ENCODE measurements around the gene MEX3B. TPM values are rescaled to one million over a fixed set of nuclear protein-coding genes. Genes with fewer than 3 reads are reported as not detected.
A peak's percentile ranks its signal among the peaks of the same experiment; 100 is the strongest.
"Not testable (repeated sequence)": the region's sequence is repeated elsewhere in the genome, so short reads cannot be mapped to it uniquely, and the experiment has no call there.

MEX3B gene
- total RNA-seq, 1 donor from 2014 or later, result 18.7 TPM

DNA sequence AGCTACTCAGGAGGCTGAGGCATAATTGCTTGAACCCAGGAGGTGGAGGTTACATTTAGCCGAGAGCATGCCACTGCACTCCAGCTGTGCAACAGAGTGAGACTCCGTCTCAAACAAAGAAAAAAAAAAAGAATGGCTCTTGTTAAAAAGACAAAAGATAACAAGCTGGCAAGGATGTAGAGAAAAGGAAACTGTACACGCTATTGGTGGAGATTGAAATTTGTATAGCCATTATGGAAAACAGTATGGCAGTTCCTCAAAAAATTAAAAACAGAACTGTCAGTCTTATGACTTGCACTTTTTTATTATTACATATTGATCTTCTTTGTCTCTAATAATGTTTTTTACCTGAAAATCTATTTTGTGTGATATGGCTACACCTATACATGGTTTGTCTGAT is 41.9 kb downstream of the MEX3B start:
- no peaks in the 10 kb centered on the region for H3K36me3 ChIP-seq (ENCODE audit: insufficient read depth, low read length)
- no peaks in the 10 kb centered on the region for H3K79me2 ChIP-seq (ENCODE audit: insufficient read depth, low read length)
- Mint-ChIP-seq H3K4me1 (ENCODE audit: low read depth, unreplicated experiment) (no peaks in the 10 kb centered on the region), H3K27me3 (ENCODE audit: low read depth, unreplicated experiment) (peaks cover 3% of the 10 kb centered on the region), H3K27ac (ENCODE audit: unreplicated experiment) (no peak overlapping the region), H3K9me3 (ENCODE audit: unreplicated experiment) (peaks cover 6% of the 10 kb centered on the region), H3K4me3 (ENCODE audit: unreplicated experiment) (no peak overlapping the region), H3K36me3 (ENCODE audit: low read depth, unreplicated experiment) (peaks cover 2% of the 10 kb centered on the region)
- H3K4me3 ChIP-seq (ENCODE audit: insufficient read depth, low read depth, low read length), result no peak overlapping the region
- no peak overlapping the region for H3K9ac ChIP-seq (ENCODE audit: low read length)
- FAIRE-seq (no peak), DNase-seq (ENCODE audit: low read depth) (no peak)
- no peak overlapping the region for H3K4me2 ChIP-seq (ENCODE audit: low read length)
- no peak overlapping the region for H3K27ac ChIP-seq (ENCODE audit: low read depth, low read length)
- no peaks in the 10 kb centered on the region for H3K27me3 ChIP-seq (ENCODE audit: insufficient read depth, low read length)
- no peaks in the 10 kb centered on the region for H3K4me1 ChIP-seq (ENCODE audit: insufficient read depth, low read length)
- H3K9me3 ChIP-seq (ENCODE audit: insufficient read depth, low read depth, low read length), result no peaks in the 10 kb centered on the region
- no peak for TF ChIP-seq EZH2 (IDR thresholded peaks at IDR 0.05; ENCODE audit: insufficient read depth, low read length)
- no peak for TF ChIP-seq CTCF (IDR thresholded peaks at IDR 0.05; ENCODE audit: insufficient read depth, low read depth, low read length)
- no peak overlapping the region for H2AFZ ChIP-seq (ENCODE audit: low read depth, low read length)
- no peaks in the 10 kb centered on the region for H4K20me1 ChIP-seq (ENCODE audit: insufficient read depth, low read length)

DNA sequence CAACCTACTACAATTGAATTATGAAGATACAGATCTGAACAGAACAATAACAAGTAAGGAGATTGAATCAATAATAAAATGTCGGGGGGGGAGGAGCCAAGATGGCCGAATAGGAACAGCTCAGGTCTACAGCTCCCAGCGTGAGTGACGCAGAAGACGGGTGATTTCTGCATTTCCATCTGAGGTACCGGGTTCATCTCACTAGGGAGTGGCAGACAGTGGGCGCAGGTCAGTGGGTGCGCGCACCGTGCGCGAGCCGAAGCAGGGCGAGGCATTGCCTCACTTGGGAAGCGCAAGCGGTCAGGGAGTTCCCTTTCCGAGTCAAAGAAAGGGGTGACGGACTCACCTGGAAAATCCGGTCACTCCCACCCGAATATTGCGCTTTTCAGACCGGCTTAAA is 50.7 kb downstream of the MEX3B start:
- not testable (repeated sequence) for DNase-seq (ENCODE audit: low read depth); H2AFZ ChIP-seq (ENCODE audit: low read depth, low read length); H3K4me2 ChIP-seq (ENCODE audit: low read length); H3K27me3 ChIP-seq (ENCODE audit: insufficient read depth, low read length); H3K27me3 Mint-ChIP-seq (ENCODE audit: low read depth, unreplicated experiment); H3K9me3 ChIP-seq (ENCODE audit: insufficient read depth, low read depth, low read length); H3K27ac ChIP-seq (ENCODE audit: low read depth, low read length); H3K36me3 Mint-ChIP-seq (ENCODE audit: low read depth, unreplicated experiment); H4K20me1 ChIP-seq (ENCODE audit: insufficient read depth, low read length); H3K4me1 Mint-ChIP-seq (ENCODE audit: low read depth, unreplicated experiment); H3K79me2 ChIP-seq (ENCODE audit: insufficient read depth, low read length); H3K4me1 ChIP-seq (ENCODE audit: insufficient read depth, low read length); H3K9me3 Mint-ChIP-seq (ENCODE audit: unreplicated experiment); H3K4me3 ChIP-seq (ENCODE audit: insufficient read depth, low read depth, low read length); H3K36me3 ChIP-seq (ENCODE audit: insufficient read depth, low read length); H3K9ac ChIP-seq (ENCODE audit: low read length); FAIRE-seq
- H3K4me3 Mint-ChIP-seq (ENCODE audit: unreplicated experiment), result peak overlapping the region; percentile 87
- peak overlapping the region; percentile 66 for H3K27ac Mint-ChIP-seq (ENCODE audit: unreplicated experiment)

GRCh38 chr15:81992523-81992922 is 53.3 kb downstream of the MEX3B start:
- Mint-ChIP-seq H3K36me3 (ENCODE audit: low read depth, unreplicated experiment) (peaks cover 1% of the 10 kb centered on the region), H3K9me3 (ENCODE audit: unreplicated experiment) (peaks cover 8% of the 10 kb centered on the region), H3K27ac (ENCODE audit: unreplicated experiment) (no peak overlapping the region), H3K27me3 (ENCODE audit: low read depth, unreplicated experiment) (no peaks in the 10 kb centered on the region), H3K4me3 (ENCODE audit: unreplicated experiment) (no peak overlapping the region), H3K4me1 (ENCODE audit: low read depth, unreplicated experiment) (no peaks in the 10 kb centered on the region)
- H3K9me3 ChIP-seq (ENCODE audit: insufficient read depth, low read depth, low read length), result no peaks in the 10 kb centered on the region
- no peaks in the 10 kb centered on the region for H3K4me1 ChIP-seq (ENCODE audit: insufficient read depth, low read length)
- no peaks in the 10 kb centered on the region for H3K27me3 ChIP-seq (ENCODE audit: insufficient read depth, low read length)
- TF ChIP-seq EZH2 (IDR thresholded peaks at IDR 0.05; ENCODE audit: insufficient read depth, low read length) (no peak), CTCF (IDR thresholded peaks at IDR 0.05; ENCODE audit: insufficient read depth, low read depth, low read length) (no peak)
- FAIRE-seq, result no peak
- H3K79me2 ChIP-seq (ENCODE audit: insufficient read depth, low read length), result no peaks in the 10 kb centered on the region
- H4K20me1 ChIP-seq (ENCODE audit: insufficient read depth, low read length), result no peaks in the 10 kb centered on the region
- no peak overlapping the region for H3K4me3 ChIP-seq (ENCODE audit: insufficient read depth, low read depth, low read length)
- no peak overlapping the region for H2AFZ ChIP-seq (ENCODE audit: low read depth, low read length)
- H3K9ac ChIP-seq (ENCODE audit: low read length), result no peak overlapping the region
- no peaks in the 10 kb centered on the region for H3K36me3 ChIP-seq (ENCODE audit: insufficient read depth, low read length)
- H3K27ac ChIP-seq (ENCODE audit: low read depth, low read length), result no peak overlapping the region
- no peak for DNase-seq (ENCODE audit: low read depth)
- no peak overlapping the region for H3K4me2 ChIP-seq (ENCODE audit: low read length)

Other genes starting within 250 kb of the MEX3B start
- 13.6 and 13.7 TPM in 2 replicates for gene EFL1, start 216.7 kb upstream of the MEX3B start, total RNA-seq
- gene SAXO2, start 216.8 kb upstream of the MEX3B start, total RNA-seq, result 1.1 and 1.2 TPM in 2 replicates

Data from astrocyte (in vitro differentiated cells and primary cell).